A673 (cell line): Measurements from ENCODE around the gene CSGALNACT2. TPM values are rescaled to one million over a fixed set of nuclear protein-coding genes. Genes with fewer than 3 reads are reported as not detected.

Source experiments
- BruUV-seq: library from RNA; stranded (reverse); fragments of 400-500 nt; replicated peaks from 2 replicates; lab custom pipeline; 2021; lab: Mats Ljungman, UMichigan
- CTCF ChIA-PET: fragments of 300-600 bp; sonication (Branson Sonifier 250); formaldehyde crosslinking; loops from one replicate; lab custom pipeline; 2022; ENCODE audit warnings: antibody characterized with exemption; lab: Charles Lee
- POLR2A ChIA-PET: fragments of 300-600 bp; sonication (Branson Sonifier 250); formaldehyde crosslinking; loops from one replicate; lab custom pipeline; 2022; ENCODE audit warnings: antibody characterized with exemption; ENCODE audit not compliant: low non-redundant PET; lab: Charles Lee
- DNase-seq: peaks from one replicate; pipeline ENCODE4 v3.0.0-alpha.2; 2015; ENCODE audit warnings: low spot score
- H3K27ac ChIP-seq: fragments of 200-600 bp; sonication (generic); 2 replicates; pipeline ENCODE4 v1.5.1; 2016; ENCODE audit warnings: mixed run types, low read depth, mild to moderate bottlenecking, mixed read lengths, antibody characterized with exemption, low read length; ENCODE audit not compliant: poor library complexity, severe bottlenecking
- H3K27me3 ChIP-seq: fragments of 200-600 bp; sonication (generic); replicated peaks from 2 replicates; pipeline ENCODE4 v1.6.1; 2017; ENCODE audit warnings: mixed run types, low read depth, mild to moderate bottlenecking, mixed read lengths, antibody characterized with exemption, low read length; ENCODE audit not compliant: insufficient read depth, poor library complexity
- H3K36me3 ChIP-seq: fragments of 200-600 bp; sonication (generic); 2 replicates; pipeline ENCODE4 v1.6.1; 2016; ENCODE audit warnings: mixed run types, mild to moderate bottlenecking, mixed read lengths, antibody characterized with exemption, low read length; ENCODE audit not compliant: insufficient read depth, poor library complexity, severe bottlenecking
- H3K4me1 ChIP-seq: fragments of 200-600 bp; sonication (generic); 2 replicates; pipeline ENCODE4 v1.6.1; 2017; ENCODE audit warnings: mixed run types, mild to moderate bottlenecking, mixed read lengths, antibody characterized with exemption, low read length; ENCODE audit not compliant: insufficient read depth, poor library complexity, severe bottlenecking
- H3K4me3 ChIP-seq: fragments of 200-600 bp; sonication (generic); 2 replicates; pipeline ENCODE4 v1.5.1; 2016; ENCODE audit warnings: low read depth, mixed run types, mild to moderate bottlenecking, mixed read lengths, low read length; ENCODE audit not compliant: poor library complexity, severe bottlenecking
- H3K9me3 ChIP-seq: fragments of 200-600 bp; sonication (generic); 2 replicates; pipeline ENCODE4 v1.6.1; 2016; ENCODE audit warnings: mixed run types, low read depth, mild to moderate bottlenecking, mixed read lengths, antibody characterized with exemption, low read length; ENCODE audit not compliant: poor library complexity, severe bottlenecking
- EZH2 ChIP-seq: fragments of 200-600 bp; sonication (generic); IDR thresholded peaks from 2 replicates; pipeline ENCODE4 v1.6.1; 2017; ENCODE audit warnings: borderline replicate concordance, low read depth, mild to moderate bottlenecking, mixed read lengths, antibody characterized with exemption, low read length; ENCODE audit not compliant: poor library complexity, severe bottlenecking
- intact Hi-C: fragments of 100-400 bp; cut with micrococcal nuclease; formaldehyde crosslinking; loops from one replicate; pipeline ENCODE4 v1.10.0; 2022; ENCODE audit not compliant: unreplicated experiment
- total RNA-seq: library from RNA; stranded (reverse); gene quantifications from 2 replicates; pipeline ENCODE4 v1.2.3, GENCODE V29; 2021
- TF ChIP-seq, protein P1 (sequence below): fragments of 300-800, 200-600 bp; sonication (generic); conservative IDR thresholded peaks from 2 replicates; pipeline ENCODE4 v1.5.1; 2017; ENCODE audit warnings: low read depth, mild to moderate bottlenecking, antibody characterized with exemption, low read length, moderate library complexity, mixed read lengths

CSGALNACT2 gene
- total RNA-seq, 1 experiment from 2014 or later: 18.6 TPM

DNA sequence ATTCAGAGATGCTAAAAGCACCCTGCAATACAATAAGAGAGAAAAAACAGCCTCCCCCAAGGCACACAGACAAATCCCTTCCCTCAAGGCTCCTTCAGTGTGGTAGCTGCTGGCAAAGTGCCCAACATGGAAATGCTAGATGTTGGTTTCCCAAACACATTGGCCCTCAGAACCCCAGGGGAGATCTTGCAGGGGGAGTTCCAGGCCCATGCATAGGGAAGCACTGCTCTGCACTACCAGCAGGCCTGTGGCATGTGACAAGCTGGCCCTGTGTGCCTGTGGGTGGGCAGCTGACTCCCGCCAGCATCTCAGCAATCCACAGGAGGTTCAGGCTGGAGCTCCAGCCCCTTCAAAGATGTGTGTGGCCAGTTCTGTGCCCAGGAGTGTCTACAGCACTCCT is 16.8 kb upstream of the CSGALNACT2 start:
- Histone ChIP-seq H3K4me3 (no peak overlapping the region), H3K27me3 (no peaks in the 10 kb centered on the region), H3K9me3 (no peaks in the 10 kb centered on the region), H3K36me3 (no peaks in the 10 kb centered on the region), H3K4me1 (no peaks in the 10 kb centered on the region), H3K27ac (no peak overlapping the region)
- peak; percentile 41 for DNase-seq
- intact Hi-C loops: no loop called here
- no TSS peak for BruUV-seq
- CTCF ChIA-PET: no interaction called here
- POLR2A ChIA-PET: interaction anchor here (0.6 kb wide), 1 partner anchor 10 kb away, joined by 4 read pairs; no protein-coding TSS in a partner anchor
- TF ChIP-seq, protein P1, sequence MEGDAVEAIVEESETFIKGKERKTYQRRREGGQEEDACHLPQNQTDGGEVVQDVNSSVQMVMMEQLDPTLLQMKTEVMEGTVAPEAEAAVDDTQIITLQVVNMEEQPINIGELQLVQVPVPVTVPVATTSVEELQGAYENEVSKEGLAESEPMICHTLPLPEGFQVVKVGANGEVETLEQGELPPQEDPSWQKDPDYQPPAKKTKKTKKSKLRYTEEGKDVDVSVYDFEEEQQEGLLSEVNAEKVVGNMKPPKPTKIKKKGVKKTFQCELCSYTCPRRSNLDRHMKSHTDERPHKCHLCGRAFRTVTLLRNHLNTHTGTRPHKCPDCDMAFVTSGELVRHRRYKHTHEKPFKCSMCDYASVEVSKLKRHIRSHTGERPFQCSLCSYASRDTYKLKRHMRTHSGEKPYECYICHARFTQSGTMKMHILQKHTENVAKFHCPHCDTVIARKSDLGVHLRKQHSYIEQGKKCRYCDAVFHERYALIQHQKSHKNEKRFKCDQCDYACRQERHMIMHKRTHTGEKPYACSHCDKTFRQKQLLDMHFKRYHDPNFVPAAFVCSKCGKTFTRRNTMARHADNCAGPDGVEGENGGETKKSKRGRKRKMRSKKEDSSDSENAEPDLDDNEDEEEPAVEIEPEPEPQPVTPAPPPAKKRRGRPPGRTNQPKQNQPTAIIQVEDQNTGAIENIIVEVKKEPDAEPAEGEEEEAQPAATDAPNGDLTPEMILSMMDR: no peak
- TF ChIP-seq EZH2: no peak

- no peak for DNase-seq
- Histone ChIP-seq H3K36me3 (no peaks in the 10 kb centered on the region), H3K27ac (no peak overlapping the region), H3K4me1 (no peaks in the 10 kb centered on the region), H3K4me3 (no peak overlapping the region), H3K9me3 (no peaks in the 10 kb centered on the region), H3K27me3 (no peaks in the 10 kb centered on the region)
- no TSS peak for BruUV-seq
- ChIA-PET POLR2A (interaction anchor here (0.6 kb wide), 1 partner anchor 11 kb away, joined by 4 read pairs; no protein-coding TSS in a partner anchor), CTCF (no interaction called here)
- no peak for TF ChIP-seq EZH2
- TF ChIP-seq, protein P1: no peak
- intact Hi-C loops: no loop called here
Observed at GRCh38 chr10:43122096-43122495, 16.1 kb upstream of the CSGALNACT2 start.

DNA sequence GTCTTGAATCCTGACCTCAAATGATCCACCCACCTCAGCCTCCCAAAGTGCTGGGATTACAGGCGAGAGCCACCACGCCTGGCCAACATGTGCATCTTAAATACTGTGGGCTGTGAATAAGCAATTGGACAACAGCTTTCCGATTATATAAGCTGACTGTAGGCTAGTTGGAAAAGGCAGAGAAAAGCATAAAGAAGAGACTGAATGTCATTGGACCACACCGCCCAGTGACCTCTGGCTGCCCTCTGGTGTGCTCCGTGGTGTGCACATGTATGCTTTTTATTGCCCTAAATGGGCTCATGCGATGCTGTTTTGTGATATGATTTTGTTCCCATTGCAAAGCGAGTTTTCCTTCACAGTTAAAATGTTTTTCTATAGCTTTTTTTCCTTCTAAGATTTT is 15.4 kb upstream of the CSGALNACT2 start:
- Histone ChIP-seq H3K4me1 (no peaks in the 10 kb centered on the region), H3K9me3 (no peaks in the 10 kb centered on the region), H3K36me3 (no peaks in the 10 kb centered on the region), H3K4me3 (no peak overlapping the region), H3K27me3 (no peaks in the 10 kb centered on the region), H3K27ac (no peak overlapping the region)
- ChIA-PET CTCF (no interaction called here), POLR2A (no interaction called here)
- intact Hi-C loops: no loop called here
- BruUV-seq: no TSS peak
- DNase-seq: no peak
- no peak for TF ChIP-seq EZH2
- TF ChIP-seq, protein P1: no peak
